ENCODE data around the gene TXNL4B.
A peak's percentile ranks its signal among the peaks of the same experiment; 100 is the strongest.
"Not testable (repeated sequence)": the region's sequence is repeated elsewhere in the genome, so short reads cannot be mapped to it uniquely, and the experiment has no call there.

The TXNL4B gene

GRCh38 chr16:72111657-72112451 lies 18.4 kb upstream of the TXNL4B start:
- no peak for DNase-seq

GRCh38 chr16:72110662-72111615 lies 17.5 kb upstream of the TXNL4B start:
- DNase-seq = no peak

GRCh38 chr16:72109966-72110530 lies 16.6 kb upstream of the TXNL4B start:
- no peak for DNase-seq

GRCh38 chr16:72109300-72109699 lies 15.9 kb upstream of the TXNL4B start:
- no peak for DNase-seq

- no peak for DNase-seq
Measured at GRCh38 chr16:72108353-72109102, 15.1 kb upstream of the TXNL4B start.

- no peak for DNase-seq
Measured at GRCh38 chr16:72107371-72107770, 14.0 kb upstream of the TXNL4B start.

- DNase-seq = no peak
Measured at GRCh38 chr16:72105978-72106377, 12.6 kb upstream of the TXNL4B start.

GRCh38 chr16:72104905-72105304 lies 11.5 kb upstream of the TXNL4B start:
- no peak for DNase-seq

GRCh38 chr16:72101195-72101594 lies 7.8 kb upstream of the TXNL4B start:
- DNase-seq = no peak

GRCh38 chr16:72099377-72099818 lies 6.0 kb upstream of the TXNL4B start:
- peak; percentile 73 for DNase-seq

- DNase-seq = no peak
Measured at GRCh38 chr16:72098936-72099335, 5.5 kb upstream of the TXNL4B start.

GRCh38 chr16:72094266-72094610 lies 818 bp upstream of the TXNL4B start:
- peak; percentile 41 for DNase-seq

- DNase-seq = peak; percentile 56
Measured at GRCh38 chr16:72092832-72093447, 480 bp downstream of the TXNL4B start.

GRCh38 chr16:72091217-72091616 lies 2.2 kb downstream of the TXNL4B start:
- DNase-seq = no peak

- DNase-seq = no peak
Measured at GRCh38 chr16:72085002-72085401, 8.4 kb downstream of the TXNL4B start.

GRCh38 chr16:72084445-72084844 lies 9.0 kb downstream of the TXNL4B start:
- no peak for DNase-seq

GRCh38 chr16:72083778-72084404 lies 9.5 kb downstream of the TXNL4B start:
- DNase-seq = no peak

GRCh38 chr16:72076991-72077706 lies 16.3 kb downstream of the TXNL4B start:
- DNase-seq = not testable (repeated sequence)

GRCh38 chr16:72075067-72075466 lies 18.4 kb downstream of the TXNL4B start:
- DNase-seq = not testable (repeated sequence)

GRCh38 chr16:72073560-72074230 lies 19.7 kb downstream of the TXNL4B start:
- no peak for DNase-seq

Measured in suppressor macrophage treated with lipopolysaccharide for 4 hours (primary cell).